Smooth muscle cell (in vitro differentiated cells): Measurements from ENCODE around the gene TNS1. TPM values are rescaled to one million over a fixed set of nuclear protein-coding genes. Genes with fewer than 3 reads are reported as not detected.
A peak's percentile ranks its signal among the peaks of the same experiment; 100 is the strongest.

Source experiments
- DNase-seq: peaks from one replicate; lab custom pipeline; 2025; ENCODE audit not compliant: unreplicated experiment; lab: John Stamatoyannopoulos, UW
- H2AFZ ChIP-seq: fragments of 200-600 bp; sonication (generic); 2 replicates; pipeline ENCODE4 v1.6.0; 2016; ENCODE audit warnings: antibody characterized with exemption, low read depth, mild to moderate bottlenecking
- H3F3A ChIP-seq: fragments of 200-600 bp; sonication (generic); 2 replicates; pipeline ENCODE4 v1.6.0; 2017; ENCODE audit warnings: antibody characterized with exemption, low read depth
- H3K27ac ChIP-seq: fragments of 200-600 bp; sonication (generic); 2 replicates; pipeline ENCODE4 v1.5.1; 2016; ENCODE audit warnings: low read depth, mild to moderate bottlenecking
- H3K27me3 ChIP-seq: fragments of 200-600 bp; sonication (generic); 2 replicates; pipeline ENCODE4 v1.6.1; 2016; ENCODE audit warnings: low read depth, mild to moderate bottlenecking
- H3K36me3 ChIP-seq: fragments of 200-600 bp; sonication (generic); 2 replicates; pipeline ENCODE4 v1.5.1; 2016; ENCODE audit warnings: low read depth
- H3K4me1 ChIP-seq: fragments of 200-600 bp; sonication (generic); 2 replicates; pipeline ENCODE4 v1.5.1; 2016; ENCODE audit warnings: low read depth
- H3K4me2 ChIP-seq: fragments of 200-600 bp; sonication (generic); 2 replicates; pipeline ENCODE4 v1.6.0; 2016; ENCODE audit warnings: mild to moderate bottlenecking
- H3K4me3 ChIP-seq: fragments of 200-600 bp; sonication (generic); 2 replicates; pipeline ENCODE4 v1.5.1; 2016; ENCODE audit warnings: mild to moderate bottlenecking
- H3K79me2 ChIP-seq: fragments of 200-600 bp; sonication (generic); 2 replicates; pipeline ENCODE4 v1.6.0; 2016; ENCODE audit warnings: low read depth, mild to moderate bottlenecking
- H3K9ac ChIP-seq: fragments of 200-600 bp; sonication (generic); 2 replicates; pipeline ENCODE4 v1.6.0; 2016; ENCODE audit warnings: low read depth
- H3K9me3 ChIP-seq: fragments of 200-600 bp; sonication (generic); replicated peaks from 2 replicates; pipeline ENCODE4 v1.5.1; 2016; ENCODE audit warnings: low read depth
- H4K20me1 ChIP-seq: fragments of 200-600 bp; sonication (generic); 2 replicates; pipeline ENCODE4 v1.6.0; 2016; ENCODE audit warnings: low read depth
- CTCF ChIP-seq: fragments of 200-600 bp; sonication (generic); IDR thresholded peaks from 2 replicates; pipeline ENCODE4 v1.5.1; 2017; ENCODE audit warnings: borderline replicate concordance, mild to moderate bottlenecking, antibody characterized with exemption; ENCODE audit not compliant: insufficient read depth, poor library complexity, severe bottlenecking
- WGBS: methylation state at CpG from one replicate; pipeline ENCODE4 v1.1.7; 2016; ENCODE audit warnings: low lambda C conversion rate; 5-methylcytosine and 5-hydroxymethylcytosine counted together
- polyA plus RNA-seq: library from polyadenylated mRNA; unstranded; fragments of >200 nt; fragmentation: Nextera tagmentation; extraction: Ambion mirVana; gene quantifications from 2 replicates; pipeline ENCODE4 v1.2.1, GENCODE V29; 2016
- total RNA-seq: library from RNA; depleted of rRNA; stranded (reverse); fragments of >200 nt; gene quantifications from 2 replicates; pipeline ENCODE4 v1.2.3, GENCODE V29; 2014

The TNS1 gene
- total and polyA plus RNA-seq, 2 experiments from 2014 or later: 52.3 to 61.5 TPM

GRCh38 chr2:217990791-217991465 lies 11.9 kb downstream of the TNS1 start:
- no peak for TF ChIP-seq CTCF
- Histone ChIP-seq H3F3A (peaks cover 25% of the 10 kb centered on the region), H3K9ac (no peak overlapping the region), H3K27me3 (no peaks in the 10 kb centered on the region), H3K4me3 (no peak overlapping the region), H3K27ac (no peak overlapping the region), H2AFZ (no peak overlapping the region), H3K79me2 (peaks cover 54% of the 10 kb centered on the region), H3K4me2 (no peak overlapping the region), H4K20me1 (peaks cover 77% of the 10 kb centered on the region), H3K36me3 (no peaks in the 10 kb centered on the region), H3K4me1 (peaks cover 15% of the 10 kb centered on the region), H3K9me3 (no peaks in the 10 kb centered on the region)
- WGBS: 94% methylated on average over 9 of the region's 9 CpGs
- DNase-seq: no peak

DNA sequence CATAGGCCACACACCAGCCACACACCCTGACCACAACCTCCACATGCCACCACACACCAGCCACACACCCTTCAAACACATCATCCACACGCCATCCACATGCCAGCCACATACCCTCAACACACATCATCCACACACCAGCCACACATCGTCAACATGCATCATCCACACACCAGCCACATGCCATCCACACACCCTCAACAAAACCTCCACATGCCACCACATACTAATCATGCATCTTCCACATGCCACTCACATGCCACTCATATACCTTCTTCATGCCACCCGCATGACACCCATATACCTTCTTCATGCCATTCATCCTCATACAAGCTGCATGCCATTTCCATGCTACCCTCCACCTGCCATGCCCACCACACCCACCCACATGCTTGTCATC lies 12.4 kb downstream of the TNS1 start:
- DNase-seq: no peak
- H3F3A ChIP-seq: peaks cover 19% of the 10 kb centered on the region
- TF ChIP-seq CTCF: no peak
- 92% methylated on average over 3 of the region's 3 CpGs for WGBS
- H3K27ac ChIP-seq: no peak overlapping the region
- H3K27me3 ChIP-seq: no peaks in the 10 kb centered on the region
- H4K20me1 ChIP-seq: peaks cover 83% of the 10 kb centered on the region
- no peak overlapping the region for H3K4me2 ChIP-seq
- H3K9me3 ChIP-seq: no peaks in the 10 kb centered on the region
- H3K4me1 ChIP-seq: peaks cover 11% of the 10 kb centered on the region
- no peak overlapping the region for H2AFZ ChIP-seq
- peaks cover 59% of the 10 kb centered on the region for H3K79me2 ChIP-seq
- H3K9ac ChIP-seq: no peak overlapping the region
- no peaks in the 10 kb centered on the region for H3K36me3 ChIP-seq
- no peak overlapping the region for H3K4me3 ChIP-seq

DNA sequence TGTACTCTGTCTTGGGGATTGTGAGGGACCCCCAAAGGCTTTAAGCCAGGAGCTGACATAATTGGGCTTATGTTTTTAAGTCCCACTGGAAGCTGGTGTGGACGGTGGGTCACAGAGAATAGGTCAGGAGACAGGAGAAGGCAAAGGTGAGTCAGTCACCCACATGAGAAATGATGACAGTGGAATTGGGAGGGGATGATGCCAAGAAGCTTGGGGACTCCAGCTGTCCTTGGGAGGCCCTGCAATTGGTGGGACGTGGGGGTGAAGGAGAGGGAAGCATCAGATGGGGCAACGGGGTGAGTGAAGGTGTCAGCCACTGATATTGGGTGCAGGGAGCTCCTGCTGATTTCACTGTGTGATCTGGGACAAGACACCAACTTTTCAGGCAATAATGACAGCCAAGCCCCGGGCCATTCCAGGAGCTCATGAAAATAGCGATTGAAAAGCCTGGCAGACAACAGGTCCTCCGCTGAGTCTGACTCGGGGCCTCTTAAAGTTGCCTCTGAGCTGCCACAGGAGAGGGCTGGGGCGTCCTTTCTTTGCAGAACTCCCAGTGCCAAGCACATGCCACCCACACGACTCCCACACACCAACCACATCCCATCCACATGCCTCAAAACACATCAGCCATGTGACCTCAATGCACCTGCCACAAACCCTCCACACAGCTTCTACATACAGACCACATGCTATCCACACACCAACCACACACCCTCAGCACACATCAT lies 13.4 kb downstream of the TNS1 start:
- H3K36me3 ChIP-seq: no peaks in the 10 kb centered on the region
- H3K79me2 ChIP-seq: peaks cover 67% of the 10 kb centered on the region
- no peak overlapping the region for H2AFZ ChIP-seq
- no peaks in the 10 kb centered on the region for H3K9me3 ChIP-seq
- no peaks in the 10 kb centered on the region for H3K27me3 ChIP-seq
- peaks cover 13% of the 10 kb centered on the region for H3F3A ChIP-seq
- DNase-seq: no peak
- no peak overlapping the region for H3K4me2 ChIP-seq
- H3K4me1 ChIP-seq: peaks cover 7% of the 10 kb centered on the region
- no peak for TF ChIP-seq CTCF
- H3K4me3 ChIP-seq: no peak overlapping the region
- 89% methylated on average over 7 of the region's 9 CpGs for WGBS
- H3K27ac ChIP-seq: peak overlapping the region; percentile 5
- H4K20me1 ChIP-seq: peaks cover 90% of the 10 kb centered on the region
- H3K9ac ChIP-seq: no peak overlapping the region
